Suprapubic skin (tissue), 3 donors: ENCODE data around the gene GEMIN8.

ENCODE experiments used
- CTCF ChIP-seq, 2 donors: fragments of 200-600 bp in 1 of 2; fragments of 450-650 bp in 1 of 2; sonication (generic) in 1 of 2; IDR thresholded peaks; one replicate each; pipeline ENCODE4 v1.5.1; 2016 to 2019; ENCODE audit warnings: antibody characterized with exemption in 2 of 2, mild to moderate bottlenecking in 1 of 2, moderate library complexity in 1 of 2
- POLR2AphosphoS5 ChIP-seq, 3 donors: sonication (generic); formaldehyde crosslinking; IDR thresholded peaks; one replicate each; pipeline ENCODE4 v1.6.1; 2017; ENCODE audit warnings: antibody characterized with exemption in 3 of 3

- no peak for TF ChIP-seq CTCF (IDR thresholded peaks at IDR 0.05)
- peak in 2 of 3 donors; percentile 66 to 69 for TF ChIP-seq POLR2AphosphoS5 (IDR thresholded peaks at IDR 0.05)
Measured at GRCh38 chrX:14029425-14030173, at the start of gene GEMIN8.
